ENCODE measurements around the gene EYS.

Gene EYS

GRCh38 chr6:64280569-64280968 is 1426.5 kb downstream of the EYS start:
- Histone ChIP-seq H3K27me3 (ENCODE audit: control insufficient read depth, insufficient read depth, low read length) (no peaks in the 10 kb centered on the region), H3K9ac (no peak overlapping the region), H3K36me3 (ENCODE audit: control insufficient read depth, insufficient read depth, low read length) (no peaks in the 10 kb centered on the region), H3K27ac (no peak overlapping the region), H3K4me3 (ENCODE audit: low read depth, low read length) (no peak overlapping the region), H3K79me2 (no peaks in the 10 kb centered on the region), H3K4me2 (ENCODE audit: low read length) (no peak overlapping the region), H3K9me3 (ENCODE audit: control insufficient read depth, low read length) (no peaks in the 10 kb centered on the region), H2AFZ (no peak overlapping the region), H3K4me1 (no peaks in the 10 kb centered on the region)
- TF ChIP-seq CTCF (IDR thresholded peaks at IDR 0.05) = no peak

DNA sequence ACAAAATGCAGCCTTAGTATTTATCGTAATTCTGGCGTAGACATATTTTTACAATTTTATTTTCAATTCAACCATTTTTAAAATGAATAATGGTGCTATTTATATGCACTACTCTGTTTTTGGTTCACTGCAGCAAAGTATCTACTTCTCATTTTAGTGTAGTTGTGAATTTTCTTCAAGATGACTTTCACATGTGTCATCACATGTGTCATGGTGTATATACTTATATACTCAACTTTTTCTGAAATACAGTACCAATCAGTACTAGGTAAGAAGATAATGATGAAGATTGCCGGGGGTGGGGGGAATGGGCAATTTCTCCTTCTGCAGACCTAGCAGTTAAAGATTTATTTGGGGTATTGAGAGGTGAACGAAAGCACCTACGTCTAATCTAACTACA is 1436.9 kb downstream of the EYS start:
- Histone ChIP-seq H2AFZ (no peak overlapping the region), H3K9me3 (ENCODE audit: control insufficient read depth, low read length) (no peaks in the 10 kb centered on the region), H3K4me3 (ENCODE audit: low read depth, low read length) (no peak overlapping the region), H3K79me2 (no peaks in the 10 kb centered on the region), H3K4me1 (no peaks in the 10 kb centered on the region), H3K27ac (no peak overlapping the region), H3K36me3 (ENCODE audit: control insufficient read depth, insufficient read depth, low read length) (no peaks in the 10 kb centered on the region), H3K27me3 (ENCODE audit: control insufficient read depth, insufficient read depth, low read length) (no peaks in the 10 kb centered on the region), H3K9ac (no peak overlapping the region), H3K4me2 (ENCODE audit: low read length) (no peak overlapping the region)
- TF ChIP-seq CTCF (IDR thresholded peaks at IDR 0.05) = no peak

GRCh38 chr6:64266351-64266821 is 1440.6 kb downstream of the EYS start:
- Histone ChIP-seq H3K4me2 (ENCODE audit: low read length) (no peak overlapping the region), H3K27me3 (ENCODE audit: control insufficient read depth, insufficient read depth, low read length) (no peaks in the 10 kb centered on the region), H3K9me3 (ENCODE audit: control insufficient read depth, low read length) (no peaks in the 10 kb centered on the region), H2AFZ (no peak overlapping the region), H3K9ac (no peak overlapping the region), H3K4me3 (ENCODE audit: low read depth, low read length) (no peak overlapping the region), H3K79me2 (no peaks in the 10 kb centered on the region), H3K27ac (no peak overlapping the region), H3K36me3 (ENCODE audit: control insufficient read depth, insufficient read depth, low read length) (no peaks in the 10 kb centered on the region), H3K4me1 (no peaks in the 10 kb centered on the region)
- TF ChIP-seq CTCF (IDR thresholded peaks at IDR 0.05) = no peak

GRCh38 chr6:64263778-64264177 is 1443.2 kb downstream of the EYS start:
- Histone ChIP-seq H2AFZ (no peak overlapping the region), H3K4me2 (ENCODE audit: low read length) (no peak overlapping the region), H3K36me3 (ENCODE audit: control insufficient read depth, insufficient read depth, low read length) (no peaks in the 10 kb centered on the region), H3K27me3 (ENCODE audit: control insufficient read depth, insufficient read depth, low read length) (no peaks in the 10 kb centered on the region), H3K4me1 (no peaks in the 10 kb centered on the region), H3K9ac (no peak overlapping the region), H3K27ac (no peak overlapping the region), H3K9me3 (ENCODE audit: control insufficient read depth, low read length) (no peaks in the 10 kb centered on the region), H3K4me3 (ENCODE audit: low read depth, low read length) (no peak overlapping the region), H3K79me2 (no peaks in the 10 kb centered on the region)
- TF ChIP-seq CTCF (IDR thresholded peaks at IDR 0.05) = no peak

DNA sequence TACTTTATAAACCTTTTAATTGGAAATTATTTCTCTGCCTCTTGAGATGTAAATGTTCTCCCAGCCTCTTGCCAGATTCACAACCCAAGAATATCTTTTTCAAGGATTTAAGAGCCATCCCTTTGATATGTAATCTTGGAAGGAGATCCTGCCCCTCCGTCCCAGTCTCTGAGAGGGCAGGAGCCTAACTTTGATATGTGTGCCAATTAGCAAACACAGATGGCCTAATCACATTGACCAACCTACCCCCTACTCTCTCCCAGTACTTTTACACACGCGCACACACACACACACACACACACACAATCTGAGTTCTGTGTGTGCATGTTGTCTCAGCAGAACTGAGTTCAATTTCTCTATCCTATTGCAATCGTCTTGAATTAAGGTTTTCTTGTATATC is 1447.7 kb downstream of the EYS start:
- Histone ChIP-seq H2AFZ (no peak overlapping the region), H3K9ac (no peak overlapping the region), H3K4me3 (ENCODE audit: low read depth, low read length) (no peak overlapping the region), H3K79me2 (no peaks in the 10 kb centered on the region), H3K27ac (no peak overlapping the region), H3K9me3 (ENCODE audit: control insufficient read depth, low read length) (no peaks in the 10 kb centered on the region), H3K4me2 (ENCODE audit: low read length) (no peak overlapping the region), H3K36me3 (ENCODE audit: control insufficient read depth, insufficient read depth, low read length) (no peaks in the 10 kb centered on the region), H3K27me3 (ENCODE audit: control insufficient read depth, insufficient read depth, low read length) (no peaks in the 10 kb centered on the region), H3K4me1 (no peaks in the 10 kb centered on the region)
- no peak for TF ChIP-seq CTCF (IDR thresholded peaks at IDR 0.05)

All from parathyroid adenoma (tissue), 2 donors.